HG03575 (cell line): Measurements from ENCODE around the gene SPOCK1.

Source experiments
- ATAC-seq: cut with Tn5 transposase; IDR thresholded peaks from one replicate; pipeline ENCODE4 v1.9.1; 2021; ENCODE audit not compliant: unreplicated experiment, insufficient number of reproducible peaks, low FRiP score; ENCODE audit errors: extremely low read depth

The SPOCK1 gene

DNA sequence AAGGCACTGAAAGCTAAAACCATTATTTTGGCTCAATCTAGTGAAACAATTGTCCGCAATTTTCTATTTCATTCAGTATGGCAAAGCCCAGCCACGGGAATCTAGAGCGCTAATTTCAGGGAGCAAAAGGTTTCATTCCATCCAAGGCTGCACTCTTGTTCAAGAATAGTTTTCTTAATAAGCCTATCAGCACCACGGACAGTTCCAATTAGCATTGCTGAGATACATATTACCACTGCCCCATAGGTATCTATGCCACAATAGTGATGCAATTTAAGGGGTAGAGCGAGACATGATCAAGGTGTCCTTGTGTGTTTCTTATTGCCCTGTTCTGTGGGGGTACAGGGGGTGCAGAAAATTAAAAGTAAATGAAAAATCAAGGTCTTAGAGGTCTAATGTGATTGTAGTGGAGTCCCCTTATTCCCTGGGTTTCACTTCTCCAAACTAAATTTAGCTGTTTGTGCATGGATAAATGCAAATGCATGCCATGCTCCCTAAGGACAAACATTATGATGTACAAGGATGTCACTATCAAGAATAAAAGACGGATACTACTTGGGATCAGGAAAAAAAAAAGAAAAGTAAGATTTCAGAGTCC, 45.5 kb downstream of the SPOCK1 start:
- no peak for ATAC-seq

DNA sequence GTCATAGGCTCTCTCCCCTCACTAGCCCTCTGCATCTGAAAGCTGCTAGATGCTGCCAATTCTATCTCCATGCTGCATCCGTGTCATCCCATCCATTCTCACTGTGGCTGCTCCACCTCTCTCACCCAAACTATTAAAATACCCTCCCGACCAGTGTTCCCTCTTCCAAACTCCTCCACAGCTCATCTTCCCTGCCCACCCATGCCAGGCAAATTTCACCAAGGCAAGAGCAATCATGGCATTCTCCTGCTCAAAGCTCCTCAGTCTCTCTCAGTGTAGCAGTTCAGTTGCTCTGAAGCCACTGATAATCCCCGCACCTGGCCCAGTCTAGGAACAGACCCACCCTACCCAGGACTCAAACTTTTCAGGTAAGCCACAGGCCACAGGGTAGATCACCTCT, 48.4 kb downstream of the SPOCK1 start:
- ATAC-seq, result no peak

DNA sequence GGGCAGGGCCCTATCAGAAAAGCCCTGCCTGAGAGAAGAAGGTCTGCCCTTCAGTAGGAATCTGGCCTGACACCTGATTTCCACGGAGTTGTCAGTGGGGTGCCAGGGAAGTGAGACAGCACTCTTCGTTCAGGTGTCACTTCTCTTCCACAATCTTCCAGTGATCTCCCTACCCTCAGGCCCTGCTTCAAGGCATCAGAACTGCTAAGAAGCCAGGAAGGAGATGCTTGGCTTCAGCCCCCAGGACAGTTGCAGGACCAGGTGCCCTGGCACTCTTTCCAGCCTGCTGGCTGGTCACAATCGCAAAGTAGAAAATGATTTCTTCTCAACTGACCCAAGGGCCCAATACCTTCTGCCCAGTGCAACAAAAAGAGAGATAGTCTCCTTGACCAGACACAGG, 50.3 kb downstream of the SPOCK1 start:
- no peak for ATAC-seq

DNA sequence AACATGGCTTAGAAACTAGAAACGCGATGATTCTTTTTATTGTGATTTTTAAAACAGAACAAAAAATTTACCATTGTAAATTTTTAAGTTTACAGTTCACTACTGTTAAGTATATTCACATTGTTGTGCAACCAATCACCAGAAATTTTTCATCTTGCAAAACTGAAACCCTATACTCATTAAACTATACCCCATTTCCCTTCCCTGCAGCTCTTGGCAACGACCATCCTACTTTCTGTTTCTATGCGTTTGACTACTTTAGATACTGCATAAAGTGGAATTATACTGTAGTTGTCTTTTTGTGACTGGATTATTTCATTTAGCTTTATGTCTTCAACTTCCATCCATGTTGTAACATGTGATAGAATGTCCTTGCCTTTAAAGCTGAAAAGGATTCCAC, 52.5 kb downstream of the SPOCK1 start:
- no peak for ATAC-seq

DNA sequence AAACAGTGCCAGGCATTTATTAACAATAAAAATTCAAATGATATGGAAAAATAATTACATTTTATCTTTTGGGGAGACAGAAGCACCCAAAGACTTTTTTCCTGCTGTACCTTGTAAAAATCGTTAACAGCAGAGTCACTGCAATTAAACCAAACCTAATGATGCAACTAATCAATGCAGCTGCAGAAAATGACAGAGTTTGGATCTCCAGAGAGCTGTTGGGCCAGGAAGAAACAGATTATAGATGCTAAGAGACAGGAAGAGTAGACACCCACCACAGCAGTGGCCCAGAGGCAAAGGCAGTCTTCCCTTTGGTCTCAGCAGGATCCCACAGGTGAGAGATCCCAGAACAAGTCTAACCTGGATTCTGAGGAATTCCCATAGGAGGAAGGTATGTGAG, 53.0 kb downstream of the SPOCK1 start:
- no peak for ATAC-seq

DNA sequence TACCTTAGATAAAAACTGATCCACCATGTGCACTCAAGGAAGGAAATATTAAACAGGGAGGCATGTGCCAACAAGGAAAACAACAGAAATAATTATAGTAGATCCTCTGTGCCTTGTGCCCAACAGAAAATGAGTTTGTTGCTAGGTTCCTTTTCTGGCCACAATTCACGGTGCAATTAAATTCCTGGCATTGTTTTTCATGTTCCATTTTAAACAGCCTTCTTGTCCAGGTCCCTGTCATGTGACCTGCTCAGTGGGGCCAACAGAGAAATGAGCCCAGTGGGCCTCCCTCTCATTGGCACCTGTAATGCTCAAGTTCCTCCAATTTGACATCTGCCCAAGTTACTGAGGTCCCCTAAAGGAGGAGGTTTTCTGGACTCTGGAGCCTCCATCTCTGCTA, 56.5 kb downstream of the SPOCK1 start:
- no peak for ATAC-seq

DNA sequence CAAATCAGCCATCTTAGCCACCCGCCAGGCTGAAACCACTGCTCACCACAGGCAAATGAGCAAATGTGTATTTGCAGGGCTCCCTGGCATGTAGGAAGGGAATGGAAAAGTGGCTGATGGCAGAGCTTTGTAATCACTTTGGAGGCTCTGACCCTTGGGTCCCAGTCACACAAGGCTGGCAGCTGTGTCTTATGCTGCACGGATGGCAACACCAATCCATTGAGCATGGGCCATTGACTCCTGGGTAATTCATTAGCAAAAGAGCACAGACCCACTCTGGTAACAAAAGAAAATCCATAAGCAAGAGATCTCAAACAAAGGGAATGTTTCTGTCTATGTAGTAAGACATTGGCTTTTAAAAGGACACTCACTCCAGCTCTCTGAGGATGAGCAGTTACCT, 57.6 kb downstream of the SPOCK1 start:
- no peak for ATAC-seq

DNA sequence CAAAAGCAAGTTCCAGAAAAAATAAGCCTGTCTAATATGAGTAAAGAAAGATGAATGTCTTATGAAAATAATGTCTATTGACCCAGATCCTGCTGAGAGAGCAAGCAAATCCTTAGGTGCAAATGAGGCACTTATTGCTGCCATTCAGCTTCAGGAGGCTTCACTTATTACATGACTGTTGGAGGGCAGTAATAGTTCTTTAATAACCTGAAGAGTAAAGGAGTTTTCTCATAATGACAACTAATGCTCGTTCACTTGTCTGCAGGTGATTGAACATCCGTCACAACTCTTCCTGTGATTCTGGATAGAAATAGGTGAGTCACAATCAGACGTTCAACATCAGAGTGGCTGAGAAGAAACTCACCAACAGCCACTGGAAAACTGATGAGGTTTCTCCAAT, 58.3 kb downstream of the SPOCK1 start:
- no peak for ATAC-seq

DNA sequence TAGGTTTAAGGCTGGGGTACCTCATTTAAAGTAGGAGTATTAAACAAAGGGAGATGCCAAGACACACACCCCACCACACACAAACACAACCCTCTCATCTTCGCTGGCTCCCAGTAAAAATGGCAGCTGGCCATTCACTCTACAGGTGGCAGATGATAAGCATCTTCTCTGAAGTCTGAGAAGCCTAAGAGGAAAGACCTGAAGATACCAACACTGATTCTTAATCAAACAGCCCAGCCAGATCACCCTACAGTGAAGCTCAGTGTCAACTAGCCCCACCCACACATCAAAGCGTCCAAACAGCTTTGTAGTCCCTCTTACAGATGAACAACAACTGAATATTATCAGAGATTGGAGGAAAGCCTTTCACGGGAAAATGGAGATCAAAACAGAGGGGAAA, 59.5 kb downstream of the SPOCK1 start:
- no peak for ATAC-seq

DNA sequence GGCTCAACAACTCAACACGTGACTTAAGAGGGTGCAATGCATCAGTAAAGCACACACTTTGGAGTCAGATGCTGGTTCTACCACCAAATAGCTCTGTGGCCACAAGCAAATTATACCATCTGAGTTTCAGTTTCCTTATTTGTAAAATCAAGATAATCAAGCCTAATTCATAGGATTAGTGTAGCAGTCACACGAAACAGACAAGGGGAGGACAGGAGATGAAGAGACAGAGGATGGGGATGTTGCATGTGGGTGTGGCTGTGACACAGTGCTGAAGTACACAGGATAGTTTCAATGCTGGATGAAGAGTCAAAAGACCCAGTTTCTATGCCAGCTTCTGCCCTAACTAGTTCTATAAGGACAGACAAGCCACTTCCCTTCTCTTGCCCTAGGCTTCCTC, 60.2 kb downstream of the SPOCK1 start:
- ATAC-seq, result no peak

DNA sequence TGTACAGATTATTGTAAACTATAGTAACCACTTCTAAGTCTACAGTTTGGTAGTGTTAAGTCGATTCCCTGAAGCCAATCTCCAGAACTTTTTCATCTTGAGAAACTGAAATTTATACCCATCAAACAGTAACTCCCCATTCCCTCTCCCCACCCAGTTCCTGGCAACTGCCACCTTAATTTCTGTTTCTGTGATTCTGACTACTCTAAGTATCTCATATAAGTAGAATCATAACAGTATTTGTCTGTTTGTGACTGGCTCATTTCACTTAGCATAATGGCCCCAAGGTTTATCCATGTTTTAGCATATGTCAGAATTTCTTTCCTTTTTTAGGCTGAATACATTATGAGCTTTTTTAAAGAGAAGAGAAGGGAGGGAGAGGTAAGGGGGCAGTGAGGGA, 61.4 kb downstream of the SPOCK1 start:
- ATAC-seq, result no peak

DNA sequence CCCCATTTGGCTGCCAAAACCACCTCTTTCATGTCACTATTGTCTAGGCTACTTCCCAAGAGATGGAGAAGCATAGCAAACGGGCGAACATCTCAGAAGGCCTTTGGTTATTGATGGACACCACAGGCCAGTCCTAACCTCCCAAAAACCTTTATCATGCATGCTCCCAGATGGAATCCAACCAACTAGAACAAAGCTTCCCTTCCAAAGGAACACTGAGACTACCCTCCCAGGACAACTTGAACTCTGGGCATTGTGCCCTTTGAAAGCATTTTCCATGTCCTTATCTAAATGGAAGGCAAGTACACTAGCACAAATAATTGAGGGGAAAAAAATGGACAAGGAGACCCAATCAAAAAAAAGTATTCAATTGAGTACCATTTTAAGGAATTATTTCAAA, 65.6 kb downstream of the SPOCK1 start:
- ATAC-seq, result no peak

DNA sequence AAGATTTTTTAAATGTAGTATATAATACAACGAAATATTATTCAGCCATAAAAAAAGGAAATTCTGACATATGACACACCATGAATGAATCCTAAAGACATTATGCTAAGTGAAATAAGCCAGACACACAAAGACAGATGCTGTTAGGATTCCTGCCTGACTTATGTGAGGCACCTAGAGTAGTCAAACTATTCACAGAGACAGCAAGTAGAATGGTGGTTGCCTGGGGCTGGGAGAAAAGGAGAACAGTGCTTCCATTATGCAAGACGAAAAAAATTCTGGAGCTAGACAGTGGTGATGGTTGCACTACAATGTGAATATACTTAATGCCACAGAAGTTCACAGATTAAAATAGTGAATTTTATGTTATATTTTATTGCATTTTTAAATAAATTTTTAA, 66.8 kb downstream of the SPOCK1 start:
- no peak for ATAC-seq

DNA sequence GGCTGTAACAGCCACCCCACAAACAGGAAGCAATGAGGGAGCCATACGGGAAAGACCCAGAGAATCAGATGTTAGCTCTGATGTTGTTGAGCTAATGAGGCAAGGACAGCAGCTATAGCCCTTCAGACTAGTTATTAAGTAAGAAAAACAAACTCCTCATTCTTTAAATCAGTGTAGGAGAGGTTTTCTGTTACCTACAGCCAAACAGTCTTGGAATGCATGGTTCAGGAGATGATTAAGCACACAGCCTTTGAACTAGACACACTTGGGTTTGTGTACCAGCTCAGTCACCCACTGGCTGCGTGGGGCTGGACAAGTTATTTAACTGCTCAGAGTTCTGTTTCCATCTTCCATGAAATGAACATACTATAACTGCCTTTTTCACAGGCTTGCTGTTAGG, 68.1 kb downstream of the SPOCK1 start:
- no peak for ATAC-seq

DNA sequence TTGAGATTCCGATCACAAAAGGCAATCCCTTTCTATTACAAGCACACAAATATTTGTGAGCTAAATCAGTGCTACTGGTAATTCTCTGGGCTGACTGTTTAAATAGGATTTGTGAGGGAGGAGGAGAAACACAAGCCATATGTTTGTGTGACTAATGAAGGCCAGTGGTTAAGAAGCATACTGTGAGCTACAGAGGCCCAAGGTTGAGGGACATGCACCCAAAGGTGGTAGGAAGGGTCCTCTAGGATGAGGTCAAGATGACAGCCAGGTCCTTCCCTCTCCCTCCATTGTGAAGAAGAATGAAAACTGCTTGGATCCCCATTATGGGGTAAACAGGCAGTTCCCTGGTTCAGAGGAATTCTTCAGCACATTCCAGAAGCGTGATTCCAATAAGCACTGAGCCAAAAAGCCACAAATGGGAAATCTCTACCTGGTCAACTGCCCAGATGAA, 83.9 kb downstream of the SPOCK1 start:
- no peak for ATAC-seq

DNA sequence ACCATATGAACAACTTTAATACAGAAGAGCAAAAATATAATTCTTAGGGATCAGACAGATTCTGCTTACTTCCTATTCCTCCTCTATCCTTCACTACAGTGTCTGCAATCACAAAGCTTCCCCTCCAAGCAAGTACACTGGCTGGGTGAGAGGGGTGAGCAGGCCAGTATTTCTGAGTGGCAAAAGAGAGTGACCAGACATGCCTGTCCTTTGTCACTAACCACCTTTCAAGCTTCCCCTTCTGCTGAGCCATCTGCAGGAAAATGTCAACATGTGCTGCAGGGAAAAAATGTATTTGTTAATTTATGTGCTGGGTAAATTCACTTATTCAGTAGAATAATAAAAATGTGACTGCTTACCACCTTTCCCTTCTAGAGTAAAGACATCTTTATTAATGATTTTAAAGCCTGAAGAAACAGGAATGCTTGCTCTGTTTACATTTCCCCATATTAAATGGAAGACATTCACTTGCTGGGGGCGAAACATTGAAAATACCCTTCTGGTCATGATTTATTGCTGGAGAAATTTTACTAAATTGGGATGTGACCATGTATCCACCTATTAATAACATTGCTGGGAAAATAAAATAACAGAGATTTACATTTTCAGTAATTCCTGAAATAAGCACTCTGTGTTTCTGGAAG, 84.9 kb downstream of the SPOCK1 start:
- ATAC-seq, result no peak

DNA sequence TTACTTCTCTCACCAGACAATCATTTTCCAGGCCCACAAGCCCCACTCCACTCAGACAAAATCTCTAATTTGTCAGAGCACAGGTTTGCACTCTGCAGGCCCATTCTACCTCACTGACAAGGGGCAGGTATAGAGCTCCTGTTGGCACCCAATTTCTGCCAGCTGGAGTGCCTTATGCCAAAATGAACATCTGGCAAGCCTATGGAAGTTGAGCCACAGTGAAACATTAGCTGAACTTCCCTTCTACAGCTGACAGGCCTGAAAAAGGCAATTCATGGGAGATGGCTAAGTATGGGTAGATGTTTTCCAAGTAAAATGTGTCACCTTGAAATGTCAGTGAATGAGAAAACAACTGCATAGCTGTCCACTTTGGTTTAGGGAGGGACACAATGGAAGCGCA, 87.0 kb downstream of the SPOCK1 start:
- ATAC-seq, result no peak

DNA sequence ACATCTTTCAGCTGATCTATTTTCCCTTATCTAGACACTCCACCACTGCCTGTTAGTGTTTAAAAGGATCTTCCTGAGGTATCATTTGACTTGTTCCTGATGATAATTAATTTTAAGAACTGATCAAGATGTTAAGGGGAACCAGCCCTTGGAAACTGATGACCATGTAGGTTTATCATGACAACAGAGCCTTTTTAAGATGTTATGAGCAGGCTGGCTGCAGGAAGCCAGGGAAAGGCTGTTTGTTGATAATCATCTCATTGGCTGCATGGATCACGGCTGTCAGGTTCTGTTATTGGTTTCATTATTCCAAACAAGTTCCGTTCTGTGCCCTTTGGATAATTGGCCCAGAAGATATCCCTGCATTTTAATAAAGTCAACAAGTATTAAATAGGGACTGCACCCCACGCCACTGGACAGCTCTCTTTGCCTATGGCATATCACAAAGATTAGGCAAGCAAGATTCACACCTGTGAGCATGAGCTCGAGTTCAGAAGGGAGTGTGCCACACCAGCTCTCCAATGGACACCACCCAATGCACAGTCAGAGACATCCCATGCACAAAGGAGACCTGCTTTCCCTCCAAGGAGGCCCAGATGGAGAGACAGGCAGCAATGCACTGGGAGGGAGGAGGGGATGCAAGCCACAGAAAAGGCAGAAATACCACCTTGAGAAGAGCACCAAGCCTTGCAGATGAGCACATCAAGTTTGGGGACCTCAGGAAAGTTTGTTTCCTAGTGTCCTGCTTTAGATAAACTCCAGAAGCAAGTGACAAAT, 88.7 kb downstream of the SPOCK1 start:
- no peak for ATAC-seq

DNA sequence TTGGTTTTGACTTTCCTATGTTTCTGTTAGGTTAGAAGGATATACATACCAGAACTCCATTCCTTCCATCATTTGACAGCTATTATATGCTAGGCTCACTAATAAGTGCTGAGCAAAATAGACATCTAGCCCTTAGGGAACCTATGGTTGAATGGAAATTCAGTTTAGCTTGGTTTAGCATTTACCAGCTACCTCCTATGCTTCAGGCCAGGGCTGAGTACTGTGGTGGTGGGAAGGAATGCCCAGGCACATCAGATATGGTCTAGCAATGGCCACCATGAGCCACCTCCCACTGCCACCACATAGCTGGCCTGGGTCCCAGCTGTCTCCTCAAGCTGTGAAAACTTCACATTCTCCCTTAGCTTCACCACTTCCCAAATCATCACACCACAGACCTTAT, 89.4 kb downstream of the SPOCK1 start:
- no peak for ATAC-seq

DNA sequence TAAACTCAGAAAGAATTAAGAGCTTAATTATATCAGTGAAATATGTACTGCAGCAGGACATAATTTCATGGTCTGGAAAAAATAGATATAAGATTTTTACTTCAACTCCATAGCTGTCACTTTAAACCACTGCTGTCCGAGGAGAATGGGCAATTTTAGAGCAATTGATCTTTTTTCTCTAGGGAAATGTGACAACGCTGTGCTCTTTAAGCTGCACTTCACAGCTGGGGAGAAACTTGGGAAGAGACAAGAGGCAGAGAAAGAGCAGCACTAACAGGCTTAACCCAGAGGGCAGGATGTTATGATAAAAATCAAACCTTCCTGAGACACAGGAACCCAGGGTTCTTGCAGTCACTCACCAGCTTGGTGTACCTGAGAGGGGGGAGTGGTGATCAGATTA, 92.0 kb downstream of the SPOCK1 start:
- ATAC-seq, result no peak
